Measurements from ENCODE around the gene PRRT2.
A peak's percentile ranks its signal among the peaks of the same experiment; 100 is the strongest.
"Not testable (repeated sequence)": the region's sequence is repeated elsewhere in the genome, so short reads cannot be mapped to it uniquely, and the experiment has no call there.

PRRT2 gene

DNA sequence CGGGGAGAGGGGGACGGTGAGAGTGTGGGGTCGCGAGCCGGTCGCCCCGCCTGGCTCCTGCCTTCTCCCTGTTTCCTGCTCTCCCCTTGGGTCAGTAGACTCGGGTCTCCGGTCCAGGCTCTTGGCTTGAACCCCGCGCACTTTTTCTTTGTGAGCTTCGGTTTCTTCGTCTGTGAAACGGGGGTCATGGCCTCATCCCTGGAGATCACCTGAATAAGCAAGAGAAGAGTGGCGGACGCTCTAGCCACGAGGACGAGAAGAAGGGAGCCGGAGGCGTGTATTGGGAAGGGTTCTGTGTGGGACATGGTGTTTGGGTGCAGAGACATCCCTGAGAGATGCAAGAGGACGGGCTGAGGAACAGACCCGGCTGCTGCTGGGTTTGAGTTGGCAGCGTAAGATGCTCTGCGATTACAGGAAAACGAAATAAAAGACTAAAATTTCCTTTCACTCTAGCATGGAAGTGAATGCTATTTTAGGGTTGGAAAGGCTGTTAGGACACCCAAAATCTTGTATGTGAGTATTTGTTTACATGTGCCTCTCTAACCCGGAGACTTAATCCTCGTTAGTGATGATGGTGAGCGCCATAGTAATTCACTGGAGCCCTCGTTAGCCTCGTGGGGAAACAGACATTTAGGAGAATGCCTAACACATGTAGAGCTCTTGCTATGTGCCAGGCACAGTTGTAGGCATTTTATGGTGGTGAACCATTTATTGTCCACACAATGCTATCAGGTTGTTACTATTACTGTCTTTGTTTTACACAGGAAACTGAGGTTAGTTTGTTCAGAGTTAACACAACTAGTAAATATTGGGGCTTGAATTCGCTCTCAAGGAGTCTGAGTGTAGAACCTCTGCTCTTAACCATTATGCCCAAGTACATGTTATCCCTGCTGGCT is 20.8 kb upstream of the PRRT2 start:
- no peak for DNase-seq

GRCh38 chr16:29791845-29792807 is 19.9 kb upstream of the PRRT2 start:
- DNase-seq: no peak

GRCh38 chr16:29793153-29793552 is 18.8 kb upstream of the PRRT2 start:
- DNase-seq: not testable (repeated sequence)

DNA sequence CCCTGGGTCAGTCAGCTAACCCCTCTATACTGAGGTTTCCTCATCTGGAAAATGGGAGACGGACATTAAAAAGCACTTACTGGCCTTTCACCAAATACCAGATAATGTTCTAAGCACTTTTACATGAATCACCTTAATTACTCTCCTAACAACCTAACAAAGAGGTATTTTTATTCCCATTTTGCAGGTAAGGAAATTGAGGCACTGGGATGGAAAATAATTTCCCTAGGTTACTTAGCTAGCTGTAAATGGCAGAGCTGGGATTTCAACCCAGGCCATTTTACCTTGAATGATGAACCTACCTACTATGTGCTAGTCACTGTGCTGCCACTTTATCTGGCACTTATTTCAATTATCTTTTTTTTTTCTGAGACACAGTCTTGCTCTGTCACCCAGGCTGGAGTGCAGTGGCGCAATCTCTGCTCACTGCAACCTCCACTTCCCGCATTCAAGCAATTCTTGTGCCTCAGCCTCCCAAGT is 17.7 kb upstream of the PRRT2 start:
- DNase-seq: no peak

DNA sequence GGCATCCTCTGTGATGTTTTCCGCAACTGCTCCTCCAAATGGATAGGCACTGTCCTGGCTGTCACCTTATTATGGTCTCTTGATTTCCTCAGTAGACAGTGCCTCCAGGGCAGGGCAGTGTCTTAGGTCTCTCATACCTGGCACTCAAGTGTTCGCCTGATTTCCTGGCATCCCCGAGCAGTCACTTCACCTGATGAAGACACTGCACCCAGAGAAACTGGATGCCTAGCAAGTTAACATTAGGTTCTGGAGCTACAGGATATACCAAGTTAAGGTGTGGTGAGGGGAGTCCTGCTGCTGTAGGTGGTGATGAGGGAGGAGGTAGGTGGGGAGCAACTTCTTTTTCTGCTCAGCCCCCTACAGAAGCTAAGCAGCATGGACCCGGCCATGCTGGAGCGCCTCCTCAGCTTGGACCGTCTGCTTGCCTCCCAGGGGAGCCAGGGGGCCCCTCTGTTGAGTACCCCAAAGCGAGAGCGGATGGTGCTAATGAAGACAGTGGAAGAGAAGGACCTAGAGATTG is 9.5 kb upstream of the PRRT2 start:
- no peak for DNase-seq

GRCh38 chr16:29804020-29804419 is 8.0 kb upstream of the PRRT2 start:
- DNase-seq: no peak

DNA sequence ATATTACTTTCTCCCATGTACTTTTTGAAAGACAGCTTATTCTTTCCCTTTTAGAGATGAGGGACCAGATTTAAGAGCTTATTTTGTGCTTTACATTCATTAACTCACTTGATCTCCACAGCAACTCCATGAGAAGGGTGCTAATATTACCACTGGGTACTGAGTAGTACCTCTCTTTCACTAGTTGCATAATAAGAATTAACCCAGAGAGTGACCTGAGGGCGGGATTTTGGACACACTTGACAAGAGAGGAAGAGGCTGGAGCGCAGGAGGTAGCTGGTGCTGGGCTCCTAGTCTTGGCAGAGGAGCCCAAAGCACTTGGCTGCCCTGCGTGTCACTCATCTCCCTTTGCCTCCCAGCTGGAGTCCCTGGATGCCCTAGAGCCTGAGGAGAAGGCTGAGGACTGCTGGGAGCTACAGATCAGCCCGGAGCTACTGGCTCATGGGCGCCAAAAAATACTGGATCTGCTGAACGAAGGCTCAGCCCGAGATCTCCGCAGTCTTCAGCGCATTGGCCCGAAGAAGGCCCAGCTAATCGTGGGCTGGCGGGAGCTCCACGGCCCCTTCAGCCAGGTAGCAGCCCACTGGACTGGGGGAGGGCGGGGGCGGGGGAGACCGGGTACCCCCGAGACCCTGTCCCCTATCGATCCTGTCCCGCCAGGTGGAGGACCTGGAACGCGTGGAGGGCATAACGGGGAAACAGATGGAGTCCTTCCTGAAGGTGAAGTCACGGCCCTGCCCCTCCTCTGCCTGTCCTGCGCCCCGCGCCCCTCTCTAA is 7.3 kb upstream of the PRRT2 start:
- peak in 18 of 56 donors; percentile 24 to 67 (median 43) for DNase-seq

DNA sequence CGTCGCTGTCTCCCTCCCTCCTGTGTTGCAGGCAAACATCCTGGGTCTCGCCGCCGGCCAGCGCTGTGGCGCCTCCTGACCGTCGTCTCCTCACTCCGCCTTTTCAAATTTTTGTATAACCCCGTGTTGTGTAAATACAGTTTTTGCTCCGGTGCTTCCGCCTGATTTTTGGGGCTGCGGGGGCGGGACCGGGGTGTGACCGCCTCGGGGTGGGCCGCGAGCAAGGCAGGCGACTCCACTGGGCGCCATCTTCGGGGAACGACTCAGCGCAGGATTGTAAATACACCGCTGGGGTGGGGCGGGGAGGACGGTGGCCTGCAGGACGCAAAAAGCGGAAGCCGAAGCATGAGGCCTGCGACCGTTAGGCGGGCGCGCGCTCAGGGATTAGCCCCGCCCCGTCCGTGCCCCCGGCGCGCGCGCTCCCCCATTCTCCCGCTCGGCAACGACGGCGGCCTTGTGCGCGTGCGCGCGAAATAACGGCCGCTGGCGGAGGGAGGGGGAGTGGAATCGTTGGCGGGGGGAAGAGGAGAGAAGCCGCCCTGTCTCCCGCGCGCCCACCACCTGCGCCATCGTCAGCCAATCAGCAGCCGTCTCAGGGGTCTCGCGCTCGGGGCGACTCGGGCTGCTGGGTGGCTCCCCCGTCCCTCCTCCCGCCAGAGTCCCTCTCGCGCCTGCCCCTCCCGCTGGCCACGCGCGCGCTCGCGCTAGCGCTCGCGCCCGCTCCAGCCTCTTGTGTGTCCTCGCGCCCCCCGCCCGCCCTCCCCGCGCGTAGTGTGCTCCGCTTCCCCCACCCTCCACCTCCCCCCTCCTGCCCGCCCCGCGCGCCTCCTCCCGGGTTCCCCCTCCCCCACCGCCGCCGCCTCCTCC is 6.5 kb upstream of the PRRT2 start:
- DNase-seq: peak; percentile 69 to 99 (median 95)

GRCh38 chr16:29806099-29806579 is 5.9 kb upstream of the PRRT2 start, which contains the start of gene MAZ:
Gene MAZ, plus strand, starts transcription at chr16:29806529. Its CDS starts 173 bp downstream, at chr16:29806702.
- peak in 10 of 56 donors; percentile 65 to 82 (median 74) for DNase-seq

DNA sequence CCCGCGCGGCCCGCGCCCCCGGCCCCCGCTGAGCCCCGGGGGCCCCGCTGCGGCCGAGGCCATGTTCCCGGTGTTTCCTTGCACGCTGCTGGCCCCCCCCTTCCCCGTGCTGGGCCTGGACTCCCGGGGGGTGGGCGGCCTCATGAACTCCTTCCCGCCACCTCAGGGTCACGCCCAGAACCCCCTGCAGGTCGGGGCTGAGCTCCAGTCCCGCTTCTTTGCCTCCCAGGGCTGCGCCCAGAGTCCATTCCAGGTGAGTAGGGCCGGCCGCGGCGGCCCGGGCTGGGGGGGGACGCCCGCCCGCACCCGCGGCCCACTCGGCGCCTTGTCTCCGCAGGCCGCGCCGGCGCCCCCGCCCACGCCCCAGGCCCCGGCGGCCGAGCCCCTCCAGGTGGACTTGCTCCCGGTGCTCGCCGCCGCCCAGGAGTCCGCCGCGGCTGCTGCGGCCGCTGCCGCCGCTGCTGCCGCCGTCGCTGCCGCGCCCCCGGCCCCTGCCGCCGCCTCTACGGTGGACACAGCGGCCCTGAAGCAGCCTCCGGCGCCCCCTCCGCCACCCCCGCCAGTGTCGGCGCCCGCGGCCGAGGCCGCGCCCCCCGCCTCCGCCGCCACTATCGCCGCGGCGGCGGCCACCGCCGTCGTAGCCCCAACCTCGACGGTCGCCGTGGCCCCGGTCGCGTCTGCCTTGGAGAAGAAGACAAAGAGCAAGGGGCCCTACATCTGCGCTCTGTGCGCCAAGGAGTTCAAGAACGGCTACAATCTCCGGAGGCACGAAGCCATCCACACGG is 5.2 kb upstream of the PRRT2 start:
- peak in 9 of 56 donors; percentile 11 to 53 (median 22) for DNase-seq

DNA sequence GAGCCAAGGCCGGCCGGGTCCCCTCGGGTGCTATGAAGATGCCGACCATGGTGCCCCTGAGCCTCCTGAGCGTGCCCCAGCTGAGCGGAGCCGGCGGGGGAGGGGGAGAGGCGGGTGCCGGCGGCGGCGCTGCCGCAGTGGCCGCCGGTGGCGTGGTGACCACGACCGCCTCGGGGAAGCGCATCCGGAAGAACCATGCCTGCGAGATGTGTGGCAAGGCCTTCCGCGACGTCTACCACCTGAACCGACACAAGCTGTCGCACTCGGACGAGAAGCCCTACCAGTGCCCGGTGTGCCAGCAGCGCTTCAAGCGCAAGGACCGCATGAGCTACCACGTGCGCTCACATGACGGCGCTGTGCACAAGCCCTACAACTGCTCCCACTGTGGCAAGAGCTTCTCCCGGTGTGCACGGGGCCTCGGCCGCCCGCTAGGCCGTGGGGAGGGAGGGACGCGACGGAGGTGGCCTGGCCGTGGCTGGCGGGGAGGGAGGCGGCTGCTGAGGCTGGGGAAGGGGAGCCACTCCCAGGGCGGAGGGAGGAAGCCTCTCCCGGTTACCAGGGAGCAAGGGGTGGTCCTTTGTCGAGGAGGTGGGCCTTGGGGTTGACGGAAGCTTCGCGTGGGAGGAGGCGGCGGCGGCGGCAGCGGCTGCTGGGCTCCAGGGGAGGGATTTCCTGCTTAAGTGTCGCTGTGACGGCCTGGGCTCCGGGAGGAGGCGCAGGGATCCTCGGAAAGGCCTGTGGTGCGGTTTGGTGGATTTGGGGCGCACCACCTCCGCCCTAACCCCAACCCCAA is 4.4 kb upstream of the PRRT2 start:
- DNase-seq: peak in 52 of 56 donors; percentile 42 to 96 (median 84)

DNA sequence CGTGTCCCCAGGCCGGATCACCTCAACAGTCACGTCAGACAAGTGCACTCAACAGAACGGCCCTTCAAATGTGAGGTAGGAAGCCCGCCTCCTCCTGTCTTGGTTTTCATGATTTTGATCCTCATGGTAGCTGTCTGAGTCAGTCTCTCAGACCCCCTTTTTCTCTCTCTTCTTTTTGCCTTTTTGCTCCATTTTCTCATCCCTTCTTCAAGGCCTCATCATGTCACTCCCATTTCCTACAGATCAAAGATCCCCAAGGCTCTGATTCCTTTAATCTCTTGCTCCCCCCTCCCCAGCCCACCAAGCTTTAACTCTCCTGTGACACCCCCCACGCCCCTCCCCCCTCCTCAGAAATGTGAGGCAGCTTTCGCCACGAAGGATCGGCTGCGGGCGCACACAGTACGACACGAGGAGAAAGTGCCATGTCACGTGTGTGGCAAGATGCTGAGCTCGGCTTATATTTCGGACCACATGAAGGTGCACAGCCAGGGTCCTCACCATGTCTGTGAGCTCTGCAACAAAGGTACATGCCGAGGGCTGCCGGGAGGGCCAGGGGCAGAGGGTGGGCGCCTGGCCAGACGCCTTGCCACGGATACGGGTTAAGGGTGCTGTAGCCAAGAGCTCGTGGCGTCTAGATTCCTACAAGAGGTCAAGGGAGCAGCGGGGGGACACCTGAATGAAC is 3.6 kb upstream of the PRRT2 start:
- no peak for DNase-seq

DNA sequence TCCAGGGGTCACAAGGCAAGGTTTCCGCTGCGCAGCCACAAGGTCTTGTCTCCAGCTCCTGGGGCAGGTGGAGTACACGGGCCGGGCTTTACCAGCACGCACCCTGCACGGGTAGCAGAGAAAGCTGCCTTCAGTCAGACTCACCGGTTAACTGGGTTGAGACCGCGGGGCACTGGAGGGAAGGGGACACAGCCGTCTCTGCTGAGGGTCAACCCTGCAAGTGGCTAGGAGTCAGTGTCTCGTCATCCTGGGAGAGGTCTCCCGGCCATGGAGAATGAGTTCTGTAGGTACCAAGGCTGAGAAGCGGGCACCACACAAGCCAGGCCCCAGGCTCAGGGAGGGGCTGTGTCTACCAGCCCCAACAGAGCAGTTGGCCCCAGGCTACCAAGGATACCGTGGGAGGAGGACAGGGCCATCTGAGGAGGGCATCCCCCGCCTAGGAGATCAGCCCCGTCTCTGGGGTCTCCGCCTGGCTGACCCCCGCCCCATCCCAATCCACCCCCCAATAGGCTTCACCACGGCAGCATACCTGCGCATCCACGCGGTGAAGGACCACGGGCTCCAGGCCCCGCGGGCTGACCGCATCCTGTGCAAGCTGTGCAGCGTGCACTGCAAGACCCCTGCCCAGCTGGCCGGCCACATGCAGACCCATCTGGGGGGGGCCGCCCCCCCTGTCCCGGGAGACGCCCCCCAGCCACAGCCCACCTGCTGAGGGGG is 2.8 kb upstream of the PRRT2 start:
- no peak for DNase-seq

GRCh38 chr16:29809850-29810698 is 1.9 kb upstream of the PRRT2 start:
- peak in 1 of 56 donors; percentile 17 for DNase-seq

GRCh38 chr16:29810699-29811169 is 1.3 kb upstream of the PRRT2 start:
- no peak for DNase-seq

Data from amygdala (tissue), 56 donors.